Brain microvascular endothelial cell (primary cell): ENCODE measurements around the gene NFKB2.

Source experiments
- DNase-seq: peaks from one replicate; pipeline ENCODE4 v3.0.0-alpha.2; 2020
- H3K27ac ChIP-seq: fragments of 250-450 bp; sonication (Bioruptor Pico); 2 replicates; pipeline ENCODE4 v1.5.1; 2020; ENCODE audit warnings: mild to moderate bottlenecking, moderate library complexity
- H3K27me3 ChIP-seq: fragments of 250-450 bp; sonication (Bioruptor Pico); replicated peaks from 2 replicates; pipeline ENCODE4 v1.5.1; 2020; ENCODE audit warnings: mild to moderate bottlenecking
- H3K36me3 ChIP-seq: fragments of 250-450 bp; sonication (Bioruptor Pico); replicated peaks from 2 replicates; pipeline ENCODE4 v1.5.1; 2020; ENCODE audit warnings: mild to moderate bottlenecking
- H3K4me3 ChIP-seq: 2 replicates; pipeline ENCODE4 v1.5.1; 2011; ENCODE audit warnings: low read depth, mild to moderate bottlenecking, control low read depth, low read length, moderate library complexity
- CTCF ChIP-seq: IDR thresholded peaks from 2 replicates; pipeline ENCODE4 v1.5.1; 2011; ENCODE audit warnings: low read depth, mild to moderate bottlenecking, moderate library complexity, low read length, control low read depth, inconsistent platforms; ENCODE audit errors: missing control alignments
- in situ Hi-C: cut with HindIII; loops from 2 replicates; pipeline ENCODE4 v1.10.0; 2017; ENCODE audit warnings: low sequenced_read_pairs, low pct_ligation_motif_present

NFKB2 gene

GRCh38 chr10:102411341-102412255 lies 16.1 kb downstream of the NFKB2 start:
- DNase-seq = no peak
- no peak for TF ChIP-seq CTCF
- in situ Hi-C loops = no loop called here
- Histone ChIP-seq H3K36me3 (no peaks in the 10 kb centered on the region), H3K27ac (no peak overlapping the region), H3K4me3 (no peak overlapping the region), H3K27me3 (peaks cover 26% of the 10 kb centered on the region)

- no peaks in the 10 kb centered on the region for H3K36me3 ChIP-seq
- H3K4me3 ChIP-seq = no peak overlapping the region
- in situ Hi-C loops = no loop called here
- no peak for TF ChIP-seq CTCF
- no peak for DNase-seq
- no peak overlapping the region for H3K27ac ChIP-seq
- H3K27me3 ChIP-seq = peaks cover 26% of the 10 kb centered on the region
Observed at GRCh38 chr10:102412293-102412692, 16.8 kb downstream of the NFKB2 start.

- Histone ChIP-seq H3K36me3 (no peaks in the 10 kb centered on the region), H3K27ac (no peak overlapping the region), H3K4me3 (no peak overlapping the region), H3K27me3 (peaks cover 26% of the 10 kb centered on the region)
- no peak for DNase-seq
- TF ChIP-seq CTCF = no peak
- in situ Hi-C loops = no loop called here
Observed at GRCh38 chr10:102413053-102413705, 17.7 kb downstream of the NFKB2 start.

- no peaks in the 10 kb centered on the region for H3K36me3 ChIP-seq
- no peak for DNase-seq
- in situ Hi-C loops = no loop called here
- peaks cover 30% of the 10 kb centered on the region for H3K27me3 ChIP-seq
- no peak for TF ChIP-seq CTCF
- H3K4me3 ChIP-seq = no peak overlapping the region
- H3K27ac ChIP-seq = no peak overlapping the region
Observed at GRCh38 chr10:102413806-102414561, 18.5 kb downstream of the NFKB2 start.

- no peak for TF ChIP-seq CTCF
- Histone ChIP-seq H3K4me3 (no peak overlapping the region), H3K27ac (no peak overlapping the region), H3K27me3 (peaks cover 29% of the 10 kb centered on the region), H3K36me3 (no peaks in the 10 kb centered on the region)
- in situ Hi-C loops = no loop called here
- no peak for DNase-seq
Observed at GRCh38 chr10:102414749-102415148, 19.2 kb downstream of the NFKB2 start.
